CD4-positive, alpha-beta T cell treated with Interleukin-17A for 1 hour (primary cell): Measurements from ENCODE around the gene EEF2K.

Experiments
- DNase-seq: peaks from one replicate; pipeline ENCODE4 v3.0.0-alpha.2; 2020

Gene EEF2K

DNA sequence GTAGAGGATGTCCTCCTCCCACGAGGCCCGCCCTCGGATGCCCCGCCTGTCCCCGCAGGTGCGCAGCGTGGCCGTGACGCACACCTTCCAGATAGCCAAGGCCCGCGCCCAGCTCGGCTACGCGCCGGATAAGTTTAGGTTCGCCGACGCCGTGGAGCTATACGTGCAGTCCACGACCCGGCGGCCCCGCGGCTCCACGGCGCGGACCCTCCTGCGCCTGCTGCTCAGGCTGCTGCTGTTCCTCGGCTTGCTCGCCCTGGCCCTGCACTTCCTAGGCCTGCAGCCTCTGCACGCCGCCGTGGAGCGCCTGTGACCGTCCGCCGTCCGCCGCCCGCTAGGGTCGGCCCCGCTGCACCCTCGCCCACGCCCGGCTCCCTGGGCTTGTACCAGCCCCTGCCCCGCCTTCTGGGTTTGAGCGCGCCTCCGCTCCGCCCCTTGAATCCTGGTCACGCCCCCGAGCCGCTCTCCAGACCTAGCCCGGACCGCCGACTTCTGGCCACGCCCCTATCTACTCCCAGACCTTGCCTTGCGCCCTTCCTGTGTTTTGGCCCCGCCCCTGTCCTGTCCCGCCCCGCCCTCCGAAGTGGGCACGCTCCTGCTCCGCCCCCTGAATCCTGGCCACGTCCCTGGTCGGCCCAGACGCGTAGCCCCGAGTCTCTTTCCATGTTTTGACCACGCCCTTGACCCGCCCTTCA is 15.8 kb upstream of the EEF2K start:
- DNase-seq = peak; percentile 94

DNA sequence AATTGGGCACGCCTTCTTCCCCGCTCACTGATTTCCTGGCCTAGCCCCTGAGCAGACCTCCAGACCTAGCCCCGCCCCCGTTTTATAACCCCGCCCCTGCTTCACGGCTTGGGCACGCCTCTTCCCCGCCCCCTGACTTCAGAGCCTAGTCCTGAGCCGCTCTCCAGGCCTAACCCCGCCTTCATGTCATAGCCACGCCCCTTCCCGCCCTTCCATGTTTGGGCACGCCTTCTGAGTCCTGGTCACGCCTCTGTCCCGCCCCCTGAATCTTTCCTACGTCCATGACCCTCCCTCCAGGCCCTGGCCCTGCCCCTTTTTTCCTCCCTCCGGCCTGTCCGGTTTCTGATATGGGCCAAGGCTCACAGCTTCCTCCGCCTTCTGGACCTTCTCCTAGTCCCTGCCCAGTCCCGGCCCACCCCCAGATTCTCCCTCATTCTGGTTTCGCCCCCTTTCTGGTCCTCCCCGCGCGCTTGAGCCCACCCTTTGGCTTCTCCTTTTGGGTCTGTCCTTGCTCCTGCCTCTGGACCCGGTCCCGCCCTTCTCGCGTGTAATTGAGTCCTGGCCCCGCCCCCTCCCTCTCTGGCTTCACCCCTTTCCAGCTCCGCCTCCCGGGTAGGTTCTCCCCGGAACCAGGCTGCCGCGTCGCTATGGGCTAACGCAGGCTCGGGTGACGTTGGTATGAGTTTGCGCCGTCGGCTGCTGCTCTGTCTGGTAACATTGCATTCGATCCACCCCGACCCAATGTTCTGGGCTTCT is 15.1 kb upstream of the EEF2K start:
- peak; percentile 100 for DNase-seq

DNA sequence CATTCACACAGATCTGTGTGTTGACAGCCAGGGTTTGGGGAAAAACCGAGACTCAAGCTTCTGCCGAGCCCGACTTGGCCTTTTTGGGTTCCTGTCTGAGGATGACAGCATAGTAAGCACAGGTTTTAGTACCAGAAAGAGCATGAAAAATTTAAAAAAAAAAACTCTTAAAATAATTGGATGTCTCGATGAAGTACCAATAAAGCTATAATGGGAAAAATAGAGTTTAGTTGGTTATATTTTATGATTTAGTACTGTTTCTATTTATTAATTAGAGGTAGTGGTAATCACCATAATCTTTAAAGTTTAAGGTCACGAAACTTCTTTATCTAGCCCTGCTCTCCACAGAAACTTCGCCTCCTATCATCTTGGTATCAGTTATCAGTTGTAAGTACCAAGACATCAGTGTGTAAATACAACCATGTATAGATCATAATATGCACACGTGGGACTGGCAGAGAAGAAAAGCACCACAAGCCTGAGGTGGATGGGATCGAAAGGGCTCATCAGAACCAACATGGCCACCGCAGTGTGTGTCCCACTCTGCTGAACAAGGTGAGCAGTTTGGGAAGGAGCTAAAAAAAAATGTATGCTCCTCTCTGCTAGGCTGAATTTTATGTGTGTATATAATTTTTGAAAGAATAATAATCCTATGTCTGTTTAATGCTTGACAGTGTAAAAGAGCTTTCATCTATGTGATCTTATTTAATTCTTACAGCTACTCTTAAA is 14.4 kb upstream of the EEF2K start:
- DNase-seq = no peak

DNA sequence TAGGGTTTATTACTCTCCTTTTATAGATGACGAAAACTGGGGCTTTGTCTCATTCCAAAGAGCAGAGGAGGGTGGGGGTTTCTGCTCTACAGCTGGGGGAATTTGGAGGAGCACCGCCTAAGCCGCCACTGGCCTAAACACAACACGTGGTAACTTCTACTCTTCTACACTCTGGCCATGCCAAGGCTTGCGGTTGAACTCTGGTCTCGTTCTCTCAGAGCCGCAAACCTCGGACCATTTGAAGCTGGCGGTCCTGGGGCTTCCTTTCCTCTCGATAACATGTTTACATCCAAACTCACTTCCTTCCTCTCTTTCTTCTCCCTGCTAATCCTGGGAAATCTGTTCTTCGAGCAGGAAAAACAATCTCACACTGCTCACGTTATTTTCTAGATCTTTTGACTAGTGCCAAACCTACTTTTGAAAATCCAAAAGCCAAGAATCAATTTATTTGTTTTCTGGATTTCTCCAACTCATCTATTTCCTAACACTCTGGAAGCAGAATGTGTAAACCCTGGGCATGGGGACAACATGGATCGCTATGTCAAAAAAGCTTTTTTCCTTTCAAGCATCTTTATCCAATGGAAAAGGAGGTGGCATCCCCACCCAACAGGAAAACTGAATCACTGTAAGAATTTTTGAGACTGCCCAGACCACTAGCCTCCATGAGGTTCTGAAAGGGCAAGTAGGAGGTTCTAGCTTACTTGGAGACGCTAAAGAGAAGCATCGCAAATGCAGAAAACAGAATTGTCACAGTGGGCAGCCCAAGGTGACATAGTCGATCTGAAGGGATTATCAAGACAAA is 13.6 kb upstream of the EEF2K start:
- DNase-seq = peak; percentile 95

DNA sequence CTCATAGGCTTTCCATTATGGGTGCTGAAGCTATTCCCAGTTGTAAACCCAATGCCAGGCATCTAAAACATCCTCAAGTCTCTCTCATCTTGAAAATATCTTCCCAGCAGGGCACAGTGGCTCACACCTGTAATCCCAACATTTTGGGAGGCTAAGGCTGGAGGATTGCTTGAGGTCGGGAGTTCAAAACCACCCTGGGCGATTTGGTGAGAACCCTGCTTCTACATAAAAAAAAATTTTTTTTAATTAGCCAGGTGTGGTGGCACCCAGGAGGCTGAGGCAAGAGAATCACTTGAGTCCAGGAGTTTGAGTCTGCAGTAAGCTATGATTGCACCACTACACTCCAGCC is 13.0 kb upstream of the EEF2K start:
- DNase-seq = no peak

DNA sequence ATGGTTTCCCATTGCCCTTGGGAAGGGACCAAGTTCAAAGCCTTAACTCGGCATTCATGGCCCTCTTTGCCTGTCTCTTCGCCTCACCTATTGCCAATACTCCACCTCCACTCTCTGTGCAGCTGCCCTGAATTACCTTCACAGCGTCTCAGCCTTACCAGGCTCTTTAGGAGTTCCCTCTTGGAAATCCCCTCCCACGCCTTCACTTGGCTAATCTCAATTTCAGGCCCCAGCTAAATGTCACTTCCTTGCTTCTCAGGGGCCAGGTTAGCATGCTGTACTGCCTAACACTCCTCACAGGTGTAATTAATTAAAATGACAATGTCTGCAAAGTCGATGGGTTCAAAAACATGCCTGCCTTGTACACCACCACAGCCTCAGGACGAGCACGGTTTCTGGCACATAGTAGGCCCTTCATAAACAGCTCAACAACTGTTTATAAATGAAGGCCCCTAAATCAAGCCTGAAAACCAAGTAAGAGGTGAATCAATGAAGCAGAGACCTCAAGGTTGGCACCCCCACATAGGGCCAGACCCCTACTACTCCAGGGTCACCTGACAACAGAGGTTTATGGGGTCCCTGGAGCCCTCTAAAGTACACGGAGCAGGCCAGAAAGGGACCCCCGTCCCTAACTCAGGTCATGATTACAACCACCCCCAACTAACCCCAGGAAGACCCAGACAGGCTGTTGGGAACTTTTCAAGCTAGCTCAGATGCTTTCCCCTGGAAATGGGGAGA is 11.2 kb upstream of the EEF2K start:
- peak; percentile 71 for DNase-seq

DNA sequence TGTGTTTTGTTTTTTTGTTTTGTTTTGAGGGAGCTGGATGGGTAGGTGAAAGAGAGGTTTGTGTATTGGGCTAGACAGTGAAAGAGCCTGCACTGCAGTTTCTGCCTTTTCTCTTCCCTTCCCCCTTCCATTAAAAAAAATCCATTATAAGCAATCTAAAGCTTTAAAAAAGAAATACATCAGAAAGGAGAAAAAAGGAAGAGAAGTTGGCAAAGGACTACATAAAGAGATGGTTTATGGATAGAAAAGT is 10.7 kb upstream of the EEF2K start:
- DNase-seq = no peak

DNA sequence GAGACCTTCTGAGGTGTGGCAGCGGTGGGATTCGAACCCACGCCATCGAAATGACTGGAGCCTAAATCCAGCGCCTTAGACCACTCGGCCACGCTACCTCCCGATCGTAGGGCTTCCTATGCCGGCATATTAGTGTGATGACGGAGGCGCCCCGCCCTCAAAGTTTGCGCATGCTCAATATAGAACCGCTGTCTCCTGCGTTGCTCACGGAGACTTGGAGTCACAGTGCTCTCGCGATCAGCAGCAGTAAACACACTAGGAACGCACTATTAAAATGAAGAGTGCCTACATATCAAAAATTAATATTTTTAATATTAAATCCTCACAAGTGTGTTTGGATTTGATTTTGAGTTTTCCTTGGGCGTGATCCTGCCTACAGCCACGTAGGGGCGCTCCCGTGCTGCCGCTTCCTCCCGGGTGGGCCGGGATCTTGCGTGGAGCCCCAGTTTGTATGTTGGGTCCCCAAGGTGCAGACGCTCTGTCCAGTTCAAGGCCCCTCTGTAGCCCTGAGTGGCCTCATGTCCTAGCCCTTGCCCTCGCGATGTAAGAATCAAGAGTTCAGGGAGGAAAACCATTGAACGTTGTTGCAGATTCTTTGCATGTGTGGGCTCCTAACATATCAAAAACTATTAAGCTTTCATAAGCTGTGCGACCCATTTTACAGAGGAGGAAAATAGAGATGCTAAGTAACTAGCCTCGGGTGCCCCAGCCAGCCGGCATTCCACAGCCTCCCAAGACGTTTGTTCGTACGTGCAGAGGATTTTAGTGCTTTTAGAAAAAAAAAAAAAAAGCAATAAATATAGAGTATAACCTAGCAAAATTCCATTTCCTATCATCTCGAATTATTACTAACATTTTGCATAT is 10.2 kb upstream of the EEF2K start:
- peak; percentile 95 for DNase-seq

DNA sequence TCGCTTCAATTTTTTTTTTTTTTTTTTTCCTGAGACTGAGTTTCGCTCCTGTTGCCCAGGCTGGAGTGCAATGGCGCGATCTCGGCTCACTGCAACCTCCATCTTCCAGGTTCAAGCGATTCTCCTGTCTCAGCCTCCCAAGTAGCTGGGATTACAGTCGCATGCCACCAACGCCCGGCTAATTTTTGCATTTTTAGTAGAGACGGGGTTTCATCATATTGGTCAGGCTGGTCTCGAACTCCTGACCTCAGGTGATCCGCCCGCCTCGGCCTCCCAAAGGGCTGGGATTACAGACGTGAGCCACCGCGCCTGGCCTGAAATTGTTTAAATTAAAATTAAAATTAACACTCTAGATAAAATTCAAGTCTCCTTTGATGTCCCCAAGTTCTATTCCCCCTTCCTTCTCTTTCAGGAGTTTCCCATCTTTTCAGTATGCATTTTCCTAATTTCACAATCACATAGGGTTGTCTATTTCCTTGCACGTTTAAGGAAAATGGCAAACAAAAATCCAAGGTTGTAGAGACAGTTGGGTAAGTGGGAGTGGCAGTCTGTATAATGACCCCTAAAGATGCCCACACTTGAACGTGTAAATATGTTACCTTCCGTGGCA is 9.4 kb upstream of the EEF2K start:
- DNase-seq = peak; percentile 15

DNA sequence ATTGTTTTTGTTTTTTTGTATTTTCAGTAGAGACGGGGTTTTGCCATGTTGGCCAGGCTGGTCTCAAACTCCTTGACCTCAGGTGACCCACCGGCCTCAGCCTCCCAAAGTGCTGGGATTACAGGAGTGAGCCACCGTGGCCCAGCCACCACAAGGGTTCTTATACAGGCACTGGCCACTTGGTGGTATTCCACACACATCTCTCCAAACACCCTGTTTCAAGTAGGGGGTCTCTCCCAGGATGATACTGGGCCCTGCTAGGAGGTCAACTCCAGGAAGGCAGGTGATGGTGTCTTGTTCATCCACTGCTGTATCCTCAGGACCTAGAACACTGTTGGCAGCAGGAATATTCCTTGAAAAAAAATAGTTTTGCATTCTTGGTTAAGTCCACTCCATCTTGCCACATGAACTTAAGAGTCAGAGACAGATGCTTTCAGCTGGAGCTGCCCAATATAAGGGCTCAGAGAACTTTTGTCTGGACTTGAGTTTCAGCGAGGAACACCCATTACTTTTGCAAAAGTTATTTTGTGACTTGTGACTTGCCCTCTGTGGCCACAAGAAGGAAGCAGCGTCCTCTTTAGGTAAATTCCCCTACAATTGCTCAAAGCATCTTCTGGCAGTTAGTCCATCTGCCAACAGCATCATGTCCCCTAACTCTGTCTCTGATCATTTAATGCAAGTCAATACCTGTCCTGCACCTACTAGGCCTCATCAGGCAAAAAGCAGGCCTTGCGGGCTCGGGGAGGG is 7.4 kb upstream of the EEF2K start:
- DNase-seq = no peak

DNA sequence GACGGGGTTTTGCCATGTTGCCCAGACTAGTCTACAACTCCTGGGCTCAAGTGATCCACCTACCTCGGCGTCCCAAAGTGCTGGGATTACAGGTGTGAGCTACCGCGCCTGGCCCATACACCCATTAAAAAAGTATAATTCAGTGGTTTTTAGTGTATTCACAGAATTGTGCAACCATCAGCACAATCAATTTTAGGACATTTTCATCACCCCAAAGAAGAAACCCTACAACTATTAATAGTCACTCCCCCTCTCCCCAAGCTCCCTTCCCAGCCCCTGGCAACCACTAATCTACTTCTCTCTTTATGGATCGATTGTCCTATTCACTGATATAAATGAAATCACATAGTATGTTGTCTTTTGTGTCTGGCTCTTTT is 3.8 kb upstream of the EEF2K start:
- no peak for DNase-seq

DNA sequence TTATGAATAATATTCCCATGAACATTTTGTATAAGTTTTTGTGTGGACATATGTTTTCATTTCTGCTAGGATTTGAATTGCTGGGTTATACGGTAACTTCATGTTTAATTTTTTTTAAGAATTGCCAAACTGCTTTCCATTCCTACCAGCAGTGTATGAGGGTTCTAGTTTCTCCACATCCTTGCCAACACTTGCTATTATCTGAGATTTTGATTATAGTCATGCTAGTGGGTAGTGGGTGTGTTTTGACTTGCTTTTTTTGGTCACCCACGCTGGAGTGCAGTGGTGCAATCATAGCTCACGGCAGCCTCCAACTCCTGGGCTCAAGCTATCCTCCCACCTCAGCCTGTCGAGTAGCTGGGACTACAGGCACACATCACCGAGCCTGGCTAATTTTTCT is 3.0 kb upstream of the EEF2K start:
- DNase-seq = no peak

DNA sequence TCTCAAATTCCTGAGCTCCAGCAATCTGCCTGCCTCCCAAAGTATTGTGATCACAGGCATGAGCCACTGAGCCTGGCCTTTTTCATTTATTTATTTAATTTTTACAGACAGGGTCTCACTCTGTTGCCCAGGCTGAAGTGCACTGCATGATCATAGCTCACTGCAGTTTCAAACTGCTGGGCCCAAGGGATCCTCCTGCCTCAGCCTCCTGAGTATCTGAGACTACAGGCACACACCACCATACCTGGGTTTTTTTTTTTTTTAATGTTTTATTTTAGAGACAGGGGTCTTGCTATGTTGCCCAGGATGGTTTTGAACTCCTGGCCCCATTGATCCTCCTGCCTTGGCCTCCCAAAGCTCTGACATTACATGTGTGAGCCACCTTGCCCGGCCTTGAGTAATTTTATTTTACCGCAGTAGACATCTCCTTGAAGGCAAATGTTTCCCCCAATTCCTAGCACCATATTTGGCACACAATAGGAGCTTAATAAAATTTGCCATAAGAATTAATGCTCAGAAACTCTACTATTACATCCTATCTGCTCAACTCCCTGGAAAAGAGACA is 1.9 kb upstream of the EEF2K start:
- no peak for DNase-seq

DNA sequence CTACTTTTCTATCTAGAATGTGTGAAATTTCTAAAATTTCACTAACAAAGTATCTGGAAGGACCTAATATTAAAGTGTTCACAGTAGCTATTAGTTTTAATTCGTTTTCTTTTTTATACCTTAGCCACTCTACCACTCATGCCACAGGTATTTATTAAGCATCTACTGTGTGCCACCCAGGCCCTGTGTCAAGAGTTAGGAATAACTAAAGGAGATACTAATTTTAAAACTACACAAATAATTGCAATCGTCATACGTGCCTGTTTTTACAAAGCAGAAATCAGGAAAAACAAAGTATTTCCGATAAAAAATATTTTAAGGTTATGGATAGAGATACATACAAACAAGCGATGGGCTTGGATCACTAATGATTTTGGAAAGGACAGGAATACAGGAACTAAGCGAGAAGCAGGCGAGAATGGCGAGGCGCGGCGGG is 483 bp upstream of the EEF2K start:
- no peak for DNase-seq

DNA sequence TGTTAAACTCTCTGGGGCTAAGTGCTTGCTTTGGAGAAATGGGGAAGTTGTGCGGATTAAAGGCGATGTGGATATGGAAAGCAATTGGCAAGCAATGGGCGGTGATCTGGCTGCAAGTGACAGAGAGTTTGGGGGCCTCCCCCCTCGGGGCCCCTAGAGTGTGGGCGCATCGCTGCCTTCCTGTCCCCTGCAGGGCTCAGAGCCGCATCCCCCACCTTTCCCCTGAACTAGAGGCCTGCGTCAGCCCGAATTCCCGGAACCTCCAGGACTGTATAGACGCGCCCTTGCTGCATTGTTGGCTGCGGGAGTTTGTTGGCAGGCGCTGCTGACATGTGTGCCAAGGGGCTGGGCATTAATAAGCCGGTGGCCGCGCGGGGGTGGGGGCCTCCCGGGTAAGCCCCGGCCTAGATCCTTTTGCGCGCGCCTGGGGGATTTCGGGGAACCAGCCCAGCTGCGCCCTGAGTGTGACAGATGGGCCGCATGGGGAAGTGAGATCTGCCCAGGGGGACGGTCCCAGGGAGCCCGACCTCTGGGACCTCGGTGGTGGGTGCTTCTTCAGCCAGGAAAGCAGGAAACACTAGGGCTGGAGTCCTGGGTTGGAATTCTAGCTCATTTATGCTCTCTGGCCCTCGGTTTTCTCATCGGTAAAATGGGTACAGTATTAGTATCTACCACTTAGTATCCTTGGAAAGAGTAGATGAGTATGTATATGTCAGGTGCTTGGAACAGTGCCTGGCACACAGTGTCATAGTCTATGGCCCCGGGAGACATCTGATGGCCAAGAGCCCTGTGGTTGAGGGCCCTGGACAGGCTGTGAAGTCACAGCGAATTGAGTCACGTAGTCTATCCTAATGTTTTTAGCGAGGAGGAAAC is 1.0 kb downstream of the EEF2K start:
- DNase-seq = peak; percentile 61

DNA sequence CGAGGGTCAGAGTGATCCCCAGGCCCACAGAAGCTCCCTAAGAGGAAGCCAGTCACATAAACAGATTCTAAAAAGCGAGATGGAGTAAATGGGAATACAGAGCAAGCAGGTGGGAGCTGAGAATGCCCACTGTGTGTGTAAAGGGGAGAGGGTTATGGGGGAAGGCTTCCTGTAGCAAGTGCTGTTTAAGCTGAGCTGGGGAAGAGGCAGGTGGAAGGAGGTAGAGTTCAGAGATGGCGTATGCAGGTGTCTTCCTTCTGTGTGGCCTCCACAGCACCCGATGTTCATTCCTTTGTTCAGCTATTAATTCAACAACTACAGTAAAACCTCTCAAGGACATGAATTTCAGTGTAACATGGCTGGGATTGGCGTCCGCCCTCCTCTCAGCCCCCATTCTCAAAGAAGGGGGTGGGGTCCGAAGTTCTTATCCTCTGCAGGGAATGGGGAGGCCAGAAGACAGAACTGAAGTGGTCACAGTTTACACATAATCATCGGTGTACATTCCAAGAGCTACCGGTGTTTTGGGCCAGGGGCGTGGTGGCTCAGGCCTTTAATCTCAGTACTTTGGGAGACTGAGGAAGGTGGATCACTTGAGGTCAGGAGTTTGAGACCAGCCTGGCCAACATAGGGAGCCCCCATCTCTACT is 1.8 kb downstream of the EEF2K start:
- no peak for DNase-seq

DNA sequence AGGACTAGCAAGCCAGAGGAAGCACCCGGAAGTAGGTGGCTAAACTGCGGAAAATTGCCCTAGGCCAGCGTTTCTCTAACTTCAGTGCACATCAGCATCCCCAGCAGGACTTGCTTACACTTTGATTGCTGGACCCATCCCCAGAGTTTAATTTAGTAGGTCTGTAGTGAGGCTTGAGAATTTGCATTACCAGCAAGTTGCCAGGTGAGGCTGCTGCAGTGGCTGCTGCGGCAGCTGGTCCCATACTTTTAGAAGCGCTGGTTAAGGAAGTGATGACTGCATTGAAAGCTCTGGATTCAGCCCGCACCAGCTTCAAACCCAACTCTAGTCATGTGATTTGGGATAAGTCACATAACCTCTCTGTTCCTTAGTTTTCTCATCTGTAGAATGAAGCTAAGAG is 4.2 kb downstream of the EEF2K start:
- DNase-seq = no peak

DNA sequence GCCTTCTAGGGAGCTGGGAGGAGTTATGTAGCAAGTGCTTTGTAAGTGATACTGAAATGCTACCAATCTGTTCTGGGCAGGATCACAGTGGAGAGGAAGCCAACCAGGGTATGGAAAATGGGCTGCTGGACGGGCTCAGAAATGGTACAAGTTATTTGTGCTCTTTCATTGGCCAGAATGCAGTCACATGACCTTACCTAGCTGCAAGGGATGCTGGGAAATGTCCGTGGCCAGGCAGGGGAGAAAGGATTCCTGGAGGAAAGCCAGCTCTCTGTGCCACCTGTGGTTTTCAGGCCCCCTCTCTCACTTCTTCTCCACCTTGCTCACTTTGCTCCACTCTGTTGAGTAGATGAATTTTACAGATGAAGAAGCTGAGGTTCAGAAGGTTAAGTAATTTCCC is 4.8 kb downstream of the EEF2K start:
- no peak for DNase-seq

DNA sequence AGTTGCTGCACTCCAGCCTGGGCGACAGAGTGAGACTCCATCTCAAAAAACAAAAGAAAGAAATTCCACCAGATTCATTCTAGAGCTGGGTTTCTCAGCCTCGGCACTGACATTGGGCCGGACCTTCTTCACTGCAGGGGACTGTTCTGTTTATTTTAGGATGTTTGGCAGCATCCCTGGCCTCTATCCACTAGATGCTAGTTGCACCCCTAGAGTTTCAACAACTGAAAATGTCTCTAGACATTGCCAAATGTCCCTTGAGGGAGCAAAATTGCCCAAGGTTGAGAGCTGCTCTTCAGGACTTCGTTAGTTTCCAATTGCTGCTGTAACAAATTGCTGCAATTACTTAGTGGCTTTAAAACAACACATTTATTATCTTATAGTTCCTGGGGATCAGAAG is 7.2 kb downstream of the EEF2K start:
- DNase-seq = no peak
